T-helper 2 cell treated with Interferon-gamma antibody and Interleukin-4, amounts not matched to agents 100 ng/mL and 5 ng/mL, for 36 hours (primary cell): ENCODE data around the gene DEGS2. TPM values are rescaled to one million over a fixed set of nuclear protein-coding genes. Genes with fewer than 3 reads are reported as not detected.
"Not testable (repeated sequence)": the region's sequence is repeated elsewhere in the genome, so short reads cannot be mapped to it uniquely, and the experiment has no call there.

Source experiments
- intact Hi-C: fragments of 100-400 bp; cut with micrococcal nuclease; formaldehyde crosslinking; loops from one replicate; pipeline ENCODE4 v1.15.1; 2023
- total RNA-seq: library from RNA; stranded (reverse); gene quantifications from 2 replicates; pipeline ENCODE4 v1.2.3, GENCODE V29; 2022

The DEGS2 gene
- total RNA-seq, 1 donor from 2014 or later = 0.14 TPM

GRCh38 chr14:100180671-100181070 is 21.2 kb upstream of the DEGS2 start:
- intact Hi-C loops = not testable (repeated sequence)

GRCh38 chr14:100178691-100179090 is 19.2 kb upstream of the DEGS2 start:
- intact Hi-C loops = no loop called here

- intact Hi-C loops = no loop called here
Observed at GRCh38 chr14:100176811-100177327, 17.4 kb upstream of the DEGS2 start.

- intact Hi-C loops = no loop called here
Observed at GRCh38 chr14:100173353-100173752, 13.9 kb upstream of the DEGS2 start.

GRCh38 chr14:100172811-100173210 is 13.4 kb upstream of the DEGS2 start:
- intact Hi-C loops = no loop called here

GRCh38 chr14:100170880-100171279 is 11.4 kb upstream of the DEGS2 start:
- intact Hi-C loops = no loop called here

GRCh38 chr14:100168506-100168905 is 9.1 kb upstream of the DEGS2 start:
- intact Hi-C loops = no loop called here

- intact Hi-C loops = no loop called here
Observed at GRCh38 chr14:100165831-100166440, 6.5 kb upstream of the DEGS2 start.

- intact Hi-C loops = no loop called here
Observed at GRCh38 chr14:100165376-100165775, 5.9 kb upstream of the DEGS2 start.

- intact Hi-C loops = no loop called here
Observed at GRCh38 chr14:100160534-100160916, 1.1 kb upstream of the DEGS2 start.

- intact Hi-C loops = no loop called here
Observed at GRCh38 chr14:100159865-100160533, 554 bp upstream of the DEGS2 start.

GRCh38 chr14:100158566-100159093 is 815 bp downstream of the DEGS2 start:
- intact Hi-C loops = no loop called here

- intact Hi-C loops = not testable (repeated sequence)
Observed at GRCh38 chr14:100157548-100158232, 1.8 kb downstream of the DEGS2 start.

GRCh38 chr14:100156776-100157175 is 2.7 kb downstream of the DEGS2 start:
- intact Hi-C loops = no loop called here

GRCh38 chr14:100155756-100156616 is 3.5 kb downstream of the DEGS2 start:
- intact Hi-C loops = no loop called here

- intact Hi-C loops = no loop called here
Observed at GRCh38 chr14:100155049-100155621, 4.3 kb downstream of the DEGS2 start.

- intact Hi-C loops = no loop called here
Observed at GRCh38 chr14:100153560-100153959, 5.9 kb downstream of the DEGS2 start.

GRCh38 chr14:100152091-100152490 is 7.4 kb downstream of the DEGS2 start:
- intact Hi-C loops = no loop called here

GRCh38 chr14:100150932-100151587 is 8.4 kb downstream of the DEGS2 start:
- intact Hi-C loops = no loop called here
